GM19455 (cell line): Measurements from ENCODE around the gene EGLN2.
"Not testable (repeated sequence)": the region's sequence is repeated elsewhere in the genome, so short reads cannot be mapped to it uniquely, and the experiment has no call there.

Source experiments
- ATAC-seq: cut with Tn5 transposase; IDR thresholded peaks from one replicate; pipeline ENCODE4 v1.9.1; 2021; ENCODE audit not compliant: unreplicated experiment

EGLN2 gene

GRCh38 chr19:40776364-40776763, 22.6 kb upstream of the EGLN2 start:
- no peak for ATAC-seq

- peak; percentile 62 for ATAC-seq
Observed at GRCh38 chr19:40776932-40777644, 21.9 kb upstream of the EGLN2 start.

DNA sequence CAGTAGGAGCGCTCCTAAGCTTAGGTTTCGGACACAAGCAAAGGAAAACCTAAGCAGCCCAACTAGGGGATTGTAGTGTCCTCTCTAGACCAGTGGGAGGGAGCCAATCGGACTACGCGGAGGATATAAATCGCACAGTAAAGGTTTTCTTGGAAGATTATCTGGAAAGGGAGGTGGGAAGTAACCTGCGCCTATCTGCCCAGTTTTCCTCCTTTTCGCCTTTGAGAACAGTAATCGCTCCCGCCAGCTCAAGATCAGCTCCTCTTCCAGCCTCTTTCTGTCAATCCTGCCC, 21.4 kb upstream of the EGLN2 start:
- no peak for ATAC-seq

GRCh38 chr19:40777937-40778705, 20.9 kb upstream of the EGLN2 start, which contains the start of gene RAB4B:
Gene RAB4B (plus strand): TSS chr19:40778247. CDS start chr19:40778376, 129 bp downstream.
- peak; percentile 64 for ATAC-seq

DNA sequence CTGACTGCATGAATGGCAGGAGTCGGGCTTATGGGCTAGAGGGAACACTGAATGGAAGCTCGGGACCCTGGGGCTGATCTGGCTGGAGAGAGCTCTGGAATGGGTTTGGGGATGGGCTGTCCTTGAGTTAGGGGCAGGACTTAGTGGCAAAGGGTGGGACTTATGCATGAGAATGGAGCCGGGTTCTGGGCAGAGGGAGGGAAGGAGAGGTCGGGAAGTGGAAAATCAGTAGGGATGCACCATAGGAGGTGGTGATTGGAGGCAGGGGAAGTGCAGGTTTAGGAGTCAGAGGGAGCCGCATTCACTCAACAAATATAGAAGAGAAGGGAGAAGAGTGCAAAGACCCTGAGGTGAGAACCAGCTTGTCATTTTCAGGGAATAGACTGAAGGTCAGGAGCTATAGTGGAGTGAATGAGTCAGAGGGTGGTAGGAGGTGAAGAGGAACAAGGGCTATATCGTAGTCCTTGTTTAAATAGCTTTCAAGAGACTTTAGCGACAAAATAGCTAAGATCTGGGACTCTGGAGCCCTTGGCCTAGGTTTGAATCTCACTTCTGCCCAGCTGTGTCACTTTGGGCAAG, 20.2 kb upstream of the EGLN2 start:
- ATAC-seq: no peak

- no peak for ATAC-seq
Observed at GRCh38 chr19:40780582-40780981, 18.4 kb upstream of the EGLN2 start.

GRCh38 chr19:40781140-40781539, 17.9 kb upstream of the EGLN2 start:
- no peak for ATAC-seq

DNA sequence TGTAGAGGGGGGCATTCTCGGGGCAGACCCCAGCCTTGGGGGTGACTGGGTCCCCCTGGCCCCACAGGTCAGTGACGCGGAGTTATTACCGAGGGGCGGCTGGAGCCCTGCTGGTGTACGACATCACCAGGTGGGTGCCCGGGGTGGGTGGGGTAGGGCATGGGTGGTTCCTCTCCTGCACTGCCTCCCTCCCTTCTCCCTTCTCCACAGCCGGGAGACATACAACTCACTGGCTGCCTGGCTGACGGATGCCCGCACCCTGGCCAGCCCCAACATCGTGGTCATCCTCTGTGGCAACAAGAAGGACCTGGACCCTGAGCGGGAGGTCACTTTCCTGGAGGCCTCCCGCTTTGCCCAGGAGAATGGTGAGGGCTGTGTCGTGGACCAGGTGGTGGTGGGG, 15.3 kb upstream of the EGLN2 start:
- ATAC-seq: no peak

DNA sequence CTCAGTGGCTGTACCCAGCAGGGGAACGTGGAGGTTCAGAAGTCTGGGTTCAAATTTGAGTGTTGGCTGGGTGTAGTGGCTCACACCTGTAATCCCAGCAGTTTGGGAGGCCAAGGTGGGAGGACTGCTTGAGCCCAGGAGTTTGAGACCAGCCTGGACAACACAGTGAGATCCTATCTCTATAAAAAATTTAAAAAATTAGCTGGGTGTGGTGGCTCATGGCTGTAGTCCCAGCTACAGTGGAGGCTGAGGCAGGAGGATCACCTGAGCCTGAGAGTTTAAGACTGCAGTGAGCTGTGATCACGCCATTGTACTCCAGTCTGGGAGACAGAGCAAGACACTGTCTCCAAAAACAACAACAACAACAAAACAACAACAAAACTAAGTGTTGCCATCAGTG, 14.8 kb upstream of the EGLN2 start:
- ATAC-seq: not testable (repeated sequence)

- no peak for ATAC-seq
Observed at GRCh38 chr19:40785526-40785925, 13.5 kb upstream of the EGLN2 start.

- ATAC-seq: no peak
Observed at GRCh38 chr19:40786060-40787037, 12.6 kb upstream of the EGLN2 start.

DNA sequence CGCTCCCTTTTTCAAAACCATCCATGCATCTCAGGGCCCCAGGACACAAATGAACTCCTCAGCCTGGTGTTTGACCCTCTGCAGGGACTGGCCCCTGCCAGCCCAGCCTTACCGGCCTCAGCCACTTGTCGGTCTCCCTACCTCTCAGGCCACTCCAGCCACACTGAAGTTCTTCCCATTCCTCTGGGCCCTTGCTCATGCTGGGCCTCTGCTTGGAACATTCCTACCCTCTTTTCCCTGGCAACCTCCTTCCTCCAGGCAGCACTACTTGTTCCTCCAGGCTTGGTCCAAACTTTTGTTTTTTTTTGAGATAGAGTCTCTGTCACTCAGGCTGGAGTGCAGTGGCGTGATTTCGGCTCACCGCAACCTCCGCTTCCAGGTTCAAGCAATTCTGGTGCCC, 7.6 kb upstream of the EGLN2 start:
- ATAC-seq: no peak

DNA sequence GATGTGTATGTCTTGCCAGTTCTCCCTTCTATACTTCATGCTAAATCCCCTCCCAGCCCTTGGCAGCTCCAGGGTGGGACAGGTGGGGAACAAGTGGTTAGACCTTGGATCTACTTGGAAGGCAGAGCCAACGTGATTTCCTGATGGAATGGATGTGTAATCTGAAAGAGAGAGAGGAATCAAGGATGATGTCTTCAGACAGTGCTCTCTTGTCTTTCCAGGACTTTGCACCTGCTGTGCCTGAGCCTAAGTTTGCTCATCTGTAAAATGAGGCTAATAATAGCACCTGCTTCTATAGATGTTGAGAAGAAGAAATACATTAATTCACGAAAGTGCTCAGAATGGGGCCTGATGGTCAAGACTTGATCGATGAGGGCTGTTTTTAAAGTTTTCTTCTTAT, 7.0 kb upstream of the EGLN2 start:
- no peak for ATAC-seq

DNA sequence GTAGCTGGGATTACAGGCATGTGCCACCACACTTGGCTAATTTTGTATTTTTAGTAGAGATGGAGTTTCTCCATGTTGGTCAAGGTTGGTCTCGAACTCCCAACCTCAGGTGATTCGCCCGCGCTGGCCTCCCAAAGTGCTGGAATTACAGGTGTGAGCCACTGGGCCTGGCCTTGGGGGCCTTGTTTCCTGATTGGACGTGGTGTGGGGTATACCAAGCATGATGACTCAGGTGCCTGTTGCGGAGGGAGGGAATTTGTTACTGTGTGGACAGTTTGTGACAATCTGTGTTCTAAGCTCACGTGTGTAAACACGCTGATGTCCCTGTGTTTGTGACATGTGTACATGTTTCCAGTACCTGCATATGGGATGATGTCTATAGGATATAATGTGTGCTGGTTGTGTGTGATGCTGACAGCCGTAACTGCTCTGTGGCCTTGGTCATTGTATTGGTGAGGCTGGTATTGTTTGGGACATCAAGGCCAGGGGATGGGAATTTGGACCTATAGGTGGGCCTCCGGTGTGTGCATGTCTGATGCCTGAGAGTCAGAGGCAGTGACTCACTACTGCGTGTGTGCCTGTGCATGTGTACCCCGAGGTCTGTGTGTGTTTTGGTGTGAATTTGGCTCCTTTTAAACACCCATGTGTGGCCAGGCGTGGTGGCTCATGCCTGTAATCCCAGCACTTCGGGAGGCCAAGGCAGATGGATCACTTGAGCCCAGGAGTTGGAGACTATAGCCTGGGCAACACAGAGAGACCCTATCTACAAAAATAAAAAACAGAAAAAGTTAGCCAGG, 1.6 kb upstream of the EGLN2 start:
- no peak for ATAC-seq

DNA sequence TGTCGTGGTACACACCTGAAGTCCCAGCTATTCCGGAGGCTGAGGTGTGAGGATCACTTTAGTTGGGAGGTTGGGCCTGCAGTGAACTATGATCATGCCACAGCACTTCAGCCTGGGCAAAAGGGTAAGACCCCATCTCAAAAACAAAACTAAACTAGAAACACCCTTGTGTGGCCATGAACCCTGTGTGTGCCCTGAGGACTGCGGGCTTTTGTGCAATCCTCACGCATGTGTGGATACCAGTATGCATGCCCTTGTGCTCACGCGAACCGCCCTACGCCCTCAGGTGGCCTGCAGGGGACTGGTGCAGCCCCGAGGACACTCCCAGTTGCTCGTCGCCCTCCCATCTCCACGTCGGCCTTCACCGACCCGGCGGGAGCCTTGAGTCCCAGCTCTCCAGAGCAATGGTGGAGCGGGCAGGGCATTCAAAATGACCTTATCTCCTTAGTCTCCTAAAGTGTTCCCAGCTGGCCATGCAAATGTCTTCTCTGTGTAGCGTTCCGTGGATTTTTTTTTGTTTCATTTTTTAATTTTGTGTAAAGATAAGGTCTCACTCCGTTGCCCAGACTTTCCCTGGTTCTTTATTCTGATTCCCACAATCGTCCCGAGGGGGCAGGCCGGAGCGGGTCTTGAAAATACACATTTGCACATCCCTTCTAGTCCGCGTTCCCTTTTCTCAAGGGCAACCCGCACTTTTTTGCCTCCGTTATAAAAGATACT, 868 bp upstream of the EGLN2 start:
- ATAC-seq: peak; percentile 29

- ATAC-seq: peak; percentile 11
Observed at GRCh38 chr19:40799558-40800338, 757 bp downstream of the EGLN2 start.

GRCh38 chr19:40800339-40800996, 1.5 kb downstream of the EGLN2 start:
- ATAC-seq: no peak

- ATAC-seq: no peak
Observed at GRCh38 chr19:40800997-40801377, 2.0 kb downstream of the EGLN2 start.
